ENCODE data around the gene NIPSNAP2.
"Not testable (repeated sequence)": the region's sequence is repeated elsewhere in the genome, so short reads cannot be mapped to it uniquely, and the experiment has no call there.

- TF ChIP-seq CTCF (IDR thresholded peaks at IDR 0.05); MAX (CRISPR knock-in tag; IDR thresholded peaks at IDR 0.05); ELF4 (CRISPR knock-in tag; IDR thresholded peaks at IDR 0.05; ENCODE audit: low read depth): not testable (repeated sequence)
These were observed 12.1 kb upstream of the NIPSNAP2 start for GRCh38 chr7:55952352-55952671.
